Mucosa of rectum (tissue), 2 donors: ENCODE data around the gene HEXA.
"Not testable (repeated sequence)": the region's sequence is repeated elsewhere in the genome, so short reads cannot be mapped to it uniquely, and the experiment has no call there.

Experiments used
- H3K27ac ChIP-seq, 2 donors: one replicate each; pipeline ENCODE4 v1.7.0; 2013; ENCODE audit warnings: inconsistent platforms in 2 of 2, low read depth in 2 of 2, low read length in 2 of 2
- H3K27me3 ChIP-seq, 2 donors: one replicate each; pipeline ENCODE4 v1.7.0; 2013; ENCODE audit warnings: low read length in 2 of 2; ENCODE audit not compliant: control insufficient read depth in 2 of 2, insufficient read depth in 2 of 2
- H3K36me3 ChIP-seq, 2 donors: one replicate each; pipeline ENCODE4 v1.7.0; 2013; ENCODE audit warnings: low read length in 2 of 2; ENCODE audit not compliant: control insufficient read depth in 2 of 2, insufficient read depth in 2 of 2
- H3K4me1 ChIP-seq, 2 donors: one replicate each; pipeline ENCODE4 v1.7.0; 2013; ENCODE audit warnings: low read length in 2 of 2, mild to moderate bottlenecking in 1 of 2; ENCODE audit not compliant: control insufficient read depth in 2 of 2, insufficient read depth in 2 of 2
- H3K4me3 ChIP-seq, 2 donors: one replicate each; pipeline ENCODE4 v1.7.0; 2013; ENCODE audit warnings: low read length in 2 of 2
- H3K9ac ChIP-seq, 2 donors: one replicate each; pipeline ENCODE4 v1.7.0; 2013; ENCODE audit warnings: low read length in 2 of 2, low read depth in 1 of 2, mild to moderate bottlenecking in 1 of 2
- H3K9me3 ChIP-seq, 2 donors: one replicate each; pipeline ENCODE4 v1.7.0; 2013; ENCODE audit warnings: low read length in 2 of 2; ENCODE audit not compliant: control insufficient read depth in 2 of 2
- donor health status: healthy.
- donor health status: Normal muscosa, but diverticular disease.

Gene HEXA

DNA sequence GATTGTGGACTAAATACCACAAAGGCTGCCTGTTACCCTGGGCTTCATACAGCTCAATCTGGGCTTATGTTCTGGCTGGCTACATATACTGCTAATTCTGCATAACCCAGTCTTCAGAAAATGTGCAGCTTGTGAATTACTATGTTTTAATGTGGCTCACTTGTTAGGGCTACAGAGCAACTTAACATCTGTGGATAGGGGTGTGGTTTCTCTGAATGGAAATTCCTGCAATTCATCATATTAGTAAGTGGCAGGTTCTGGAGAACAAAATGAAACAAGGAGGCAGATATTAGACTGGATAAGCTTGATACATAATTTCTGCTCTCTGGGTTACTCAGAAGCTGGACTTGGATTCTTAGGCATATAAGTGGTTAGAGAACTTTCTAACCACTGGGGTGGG is 29.0 kb upstream of the HEXA start:
- Histone ChIP-seq H3K36me3 (no peaks in the 10 kb centered on the region), H3K27ac (no peak overlapping the region), H3K4me1 (no peaks in the 10 kb centered on the region), H3K9me3 (no peaks in the 10 kb centered on the region), H3K27me3 (peaks cover 0 to 8% of the 10 kb centered on the region in 2 donors), H3K4me3 (no peak overlapping the region), H3K9ac (no peak overlapping the region)

- no peak overlapping the region for H3K27ac ChIP-seq
- H3K27me3 ChIP-seq: peaks cover 0 to 8% of the 10 kb centered on the region in 2 donors
- H3K4me3 ChIP-seq: no peak overlapping the region
- H3K9me3 ChIP-seq: no peaks in the 10 kb centered on the region
- no peak overlapping the region for H3K9ac ChIP-seq
- H3K4me1 ChIP-seq: no peaks in the 10 kb centered on the region
- no peaks in the 10 kb centered on the region for H3K36me3 ChIP-seq
Measured at GRCh38 chr15:72404356-72404755, 28.5 kb upstream of the HEXA start.

DNA sequence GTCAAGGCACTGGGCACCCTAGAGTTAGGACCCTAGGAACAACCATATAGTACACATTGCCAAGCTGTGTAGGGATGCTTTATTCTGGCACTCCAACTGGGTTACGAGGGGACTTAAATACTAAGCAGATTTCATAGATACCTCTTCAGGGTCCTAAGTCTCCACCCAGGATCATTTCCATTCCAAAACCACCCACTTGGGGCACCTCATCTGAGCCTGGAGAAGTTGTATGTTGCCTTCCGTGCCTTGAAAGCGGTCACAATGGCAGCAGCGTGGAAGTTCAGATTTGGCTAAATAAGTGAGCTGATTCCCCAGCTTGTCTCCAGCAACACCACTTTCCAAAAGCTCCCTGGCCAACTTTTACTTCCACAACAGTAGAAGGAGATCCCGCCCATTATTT is 26.9 kb upstream of the HEXA start:
- Histone ChIP-seq H3K9ac (no peak overlapping the region), H3K27me3 (peaks cover 0 to 8% of the 10 kb centered on the region in 2 donors), H3K9me3 (no peaks in the 10 kb centered on the region)

DNA sequence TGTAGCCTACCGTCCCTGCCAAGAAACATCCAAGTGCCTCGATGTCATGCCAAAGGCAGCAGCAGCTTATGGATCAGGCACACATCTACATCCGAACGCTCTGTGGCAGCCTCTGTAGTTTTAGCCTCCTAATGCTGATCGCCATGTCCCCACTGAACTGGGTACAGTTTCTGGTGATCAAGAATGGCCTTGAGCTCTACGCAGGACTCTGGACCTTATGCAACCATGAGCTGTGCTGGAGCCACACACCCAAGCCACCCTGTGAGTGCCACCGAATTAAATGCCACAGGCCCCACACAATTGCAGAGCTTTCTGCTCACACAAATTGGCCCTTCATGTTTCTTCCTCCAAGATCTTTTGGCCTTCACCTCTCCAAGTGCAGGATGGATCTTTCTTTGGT is 22.8 kb upstream of the HEXA start:
- Histone ChIP-seq H3K4me1 (no peaks in the 10 kb centered on the region), H3K9me3 (no peaks in the 10 kb centered on the region), H3K36me3 (no peaks in the 10 kb centered on the region), H3K27me3 (peaks cover 0 to 6% of the 10 kb centered on the region in 2 donors), H3K27ac (no peak overlapping the region), H3K9ac (no peak overlapping the region), H3K4me3 (no peak overlapping the region)

More for the DNA sequence above, 26.9 kb upstream of the HEXA start:
- H3K36me3 ChIP-seq: no peaks in the 10 kb centered on the region
- no peaks in the 10 kb centered on the region for H3K4me1 ChIP-seq
- no peak overlapping the region for H3K4me3 ChIP-seq
- H3K27ac ChIP-seq: no peak overlapping the region

DNA sequence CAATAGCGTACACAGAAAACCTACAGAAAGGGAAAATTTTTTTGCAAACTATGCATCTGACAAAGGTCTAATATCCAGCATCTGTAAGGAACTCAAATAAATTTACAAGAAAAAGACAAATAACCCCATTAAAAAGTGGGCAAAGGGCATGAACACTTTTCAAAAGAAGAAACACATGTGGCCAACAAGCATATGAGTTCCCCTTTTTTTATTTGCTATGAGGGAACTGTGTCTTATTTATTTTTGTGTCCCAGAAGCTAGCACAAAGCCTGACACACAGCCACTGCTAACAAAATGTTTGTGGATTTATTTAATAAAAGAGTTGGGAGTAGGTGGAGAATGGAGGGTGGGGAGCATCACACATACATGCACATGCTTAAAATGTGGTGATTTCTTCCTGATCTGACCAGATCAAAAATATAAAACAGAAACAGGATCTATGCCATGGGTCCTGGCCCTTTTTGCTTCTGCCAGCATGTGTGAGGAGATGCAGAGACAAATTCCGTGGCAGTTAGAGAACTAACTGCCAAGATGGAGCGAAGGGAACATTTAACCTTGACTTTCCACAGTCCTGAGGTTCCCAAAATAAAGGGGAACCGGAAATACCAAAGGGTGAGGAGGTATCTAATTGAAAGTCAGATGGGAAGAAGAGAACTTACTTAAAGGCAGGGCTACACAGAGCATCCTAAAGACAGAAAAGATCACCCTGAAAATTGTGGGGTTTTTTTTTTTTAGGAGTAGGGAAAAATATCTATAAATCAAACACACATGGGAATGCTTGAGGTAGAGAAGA is 22.2 kb upstream of the HEXA start, which contains the start of gene TMEM202:
Gene TMEM202 (plus strand): TSS at position 510 of the 793 bp plus-strand sequence. CDS start 22 bp downstream, at position 532.
- H3K9ac ChIP-seq: no peak within 1 kb of the TSS
- H3K4me1 ChIP-seq: no peaks in the 10 kb centered on the region
- no peaks in the 10 kb centered on the region for H3K36me3 ChIP-seq
- peaks cover 0 to 6% of the 10 kb centered on the region in 2 donors for H3K27me3 ChIP-seq
- H3K9me3 ChIP-seq: no peaks in the 10 kb centered on the region
- no peak within 1 kb of the TSS for H3K4me3 ChIP-seq
- no peak within 1 kb of the TSS for H3K27ac ChIP-seq

DNA sequence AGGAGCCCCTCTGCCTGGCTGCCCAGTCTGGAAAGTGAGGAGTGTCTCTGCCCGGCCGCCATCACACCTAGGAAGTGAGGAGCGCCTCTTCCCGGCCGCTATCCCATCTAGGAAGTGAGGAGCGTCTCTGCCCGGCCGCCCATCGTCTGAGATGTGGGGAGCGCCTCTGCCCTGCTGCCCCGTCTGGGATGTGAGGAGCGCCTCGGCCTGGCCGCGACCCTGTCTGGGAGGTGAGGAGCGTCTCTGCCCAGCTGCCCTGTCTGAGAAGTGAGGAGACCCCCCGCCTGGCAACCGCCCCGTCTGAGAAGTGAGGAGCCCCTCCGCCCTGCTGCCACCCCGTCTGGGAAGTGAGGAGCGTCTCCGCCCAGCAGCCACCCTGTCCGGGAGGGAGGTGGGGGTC is 20.5 kb upstream of the HEXA start:
- not testable (repeated sequence) for H3K9ac ChIP-seq, H3K4me3 ChIP-seq, H3K4me1 ChIP-seq, H3K27ac ChIP-seq, H3K27me3 ChIP-seq, H3K36me3 ChIP-seq, H3K9me3 ChIP-seq

DNA sequence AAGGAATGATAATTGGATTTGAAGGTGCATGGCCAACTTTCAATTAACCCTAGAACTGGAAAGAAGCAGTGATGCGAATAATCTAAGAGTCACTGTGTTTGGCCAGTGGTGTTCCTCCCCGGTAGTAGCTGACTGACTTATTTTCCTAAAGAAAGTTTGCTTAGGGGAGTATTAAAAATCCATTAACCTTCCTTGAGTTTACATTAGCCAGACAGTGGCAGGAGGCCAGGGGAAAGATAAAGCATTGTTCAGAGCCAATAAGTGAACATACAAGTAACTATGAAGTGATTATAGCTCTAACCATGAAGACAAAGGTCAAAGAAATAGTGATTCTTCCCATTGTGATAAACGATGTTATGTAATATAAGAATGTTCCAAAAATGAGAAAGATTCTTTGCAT is 13.4 kb upstream of the HEXA start:
- H3K4me1 ChIP-seq: no peaks in the 10 kb centered on the region
- H3K9me3 ChIP-seq: no peaks in the 10 kb centered on the region
- no peaks in the 10 kb centered on the region for H3K36me3 ChIP-seq
- peaks cover 0 to 3% of the 10 kb centered on the region in 2 donors for H3K27me3 ChIP-seq
- H3K27ac ChIP-seq: no peak overlapping the region
- H3K4me3 ChIP-seq: no peak overlapping the region
- no peak overlapping the region for H3K9ac ChIP-seq

DNA sequence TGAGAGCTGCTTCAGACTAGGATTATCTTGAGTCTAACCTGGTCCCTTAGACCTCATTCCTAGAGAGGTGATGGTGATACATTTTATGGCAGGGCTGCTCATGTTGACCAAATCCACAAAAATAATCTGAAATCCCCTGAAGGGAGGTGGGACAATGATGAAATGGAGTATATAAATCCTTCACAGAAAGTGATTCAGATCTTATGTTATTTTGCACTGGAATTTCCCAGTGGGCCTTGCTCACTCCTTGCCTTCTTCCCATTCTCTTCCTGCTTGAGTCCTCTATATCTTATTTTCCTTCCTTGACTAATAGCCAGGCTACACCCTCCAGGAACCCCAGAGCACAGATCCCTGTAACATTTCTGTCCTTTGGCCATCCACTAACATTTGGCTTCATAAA is 11.9 kb upstream of the HEXA start:
- Histone ChIP-seq H3K36me3 (no peaks in the 10 kb centered on the region), H3K4me3 (no peak overlapping the region), H3K9ac (no peak overlapping the region), H3K9me3 (no peaks in the 10 kb centered on the region), H3K27me3 (peaks cover 0 to 3% of the 10 kb centered on the region in 2 donors), H3K4me1 (no peaks in the 10 kb centered on the region), H3K27ac (no peak overlapping the region)

DNA sequence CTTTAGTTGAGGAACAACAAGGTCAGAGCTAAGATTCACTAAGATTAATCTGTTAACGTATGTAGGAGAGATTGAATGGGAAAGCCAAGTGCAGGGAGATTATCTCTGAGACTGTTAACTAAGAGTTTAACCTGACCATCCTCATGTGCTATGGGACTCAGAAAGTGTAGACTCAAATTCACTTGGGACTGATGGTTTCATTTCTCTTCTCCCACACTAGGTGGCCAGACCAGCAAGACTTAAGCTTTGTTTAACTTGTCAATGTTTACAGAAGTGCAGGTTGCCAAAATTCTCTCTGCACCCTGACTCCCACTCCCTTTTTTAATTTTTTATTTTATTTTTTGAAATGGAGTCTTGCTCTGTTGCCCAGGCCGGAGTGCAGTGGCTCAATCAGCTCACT is 6.3 kb upstream of the HEXA start:
- Histone ChIP-seq H3K27ac (no peak overlapping the region), H3K9me3 (no peaks in the 10 kb centered on the region), H3K4me3 (no peak overlapping the region), H3K4me1 (peaks cover 0 to 2% of the 10 kb centered on the region in 2 donors), H3K27me3 (peaks cover 0 to 3% of the 10 kb centered on the region in 2 donors), H3K9ac (no peak overlapping the region), H3K36me3 (no peaks in the 10 kb centered on the region)

DNA sequence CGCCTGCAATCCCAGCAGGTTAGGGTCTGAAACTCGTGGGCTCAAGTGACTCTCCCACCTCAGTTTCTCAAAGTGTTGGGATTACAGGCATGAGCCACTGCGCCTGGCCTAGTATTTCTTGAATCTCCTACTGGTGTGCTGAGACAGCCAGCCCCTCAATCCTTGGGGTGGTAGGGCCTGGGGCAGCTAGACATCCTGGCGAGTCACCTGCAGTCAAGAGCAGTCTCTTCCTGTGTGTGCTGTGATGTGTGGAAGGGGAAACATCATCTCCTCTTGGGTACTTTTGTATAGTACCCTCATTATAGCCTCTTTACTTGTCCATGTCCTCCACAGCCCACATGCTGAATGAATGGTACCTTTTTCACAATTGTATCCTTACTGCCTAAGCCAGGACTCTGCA is 4.9 kb upstream of the HEXA start:
- Histone ChIP-seq H3K9me3 (no peaks in the 10 kb centered on the region), H3K36me3 (no peaks in the 10 kb centered on the region), H3K27ac (no peak overlapping the region), H3K4me3 (no peak overlapping the region), H3K4me1 (peaks cover 6 to 10% of the 10 kb centered on the region in 2 donors), H3K27me3 (peaks cover 0 to 3% of the 10 kb centered on the region in 2 donors), H3K9ac (no peak overlapping the region)
